MG63 (cell line): ENCODE measurements around the gene CHCHD3. TPM values are rescaled to one million over a fixed set of nuclear protein-coding genes. Genes with fewer than 3 reads are reported as not detected.
"Not testable (repeated sequence)": the region's sequence is repeated elsewhere in the genome, so short reads cannot be mapped to it uniquely, and the experiment has no call there.

Experiments
- DNase-seq: peaks from one replicate; pipeline ENCODE4 v3.0.0-alpha.2; 2020
- H3K27me3 ChIP-seq: fragments of 250-450 bp; sonication (Bioruptor Pico); 2 replicates; pipeline ENCODE4 v1.5.1; 2020; ENCODE audit warnings: mild to moderate bottlenecking, moderate library complexity
- H3K36me3 ChIP-seq: fragments of 250-450 bp; sonication (Bioruptor Pico); 2 replicates; pipeline ENCODE4 v1.5.1; 2020; ENCODE audit warnings: mild to moderate bottlenecking, moderate library complexity
- H3K4me3 ChIP-seq: fragments of 250-450 bp; sonication (Bioruptor Pico); 2 replicates; pipeline ENCODE4 v1.5.1; 2020; ENCODE audit warnings: mild to moderate bottlenecking, moderate library complexity
- H3K9me3 ChIP-seq: fragments of 250-450 bp; sonication (Bioruptor Pico); 2 replicates; pipeline ENCODE4 v1.5.1; 2020; ENCODE audit warnings: mild to moderate bottlenecking, moderate library complexity
- total RNA-seq: library from RNA; depleted of rRNA; stranded (reverse); fragments of >200 nt; shearing (Covaris generic); gene quantifications from 2 replicates; pipeline ENCODE4 v1.2.3, GENCODE V29; 2014; ENCODE audit warnings: low replicate concordance

Gene CHCHD3
- total RNA-seq, 1 experiment from 2014 or later: 94.7 TPM

- not testable (repeated sequence) for H3K27me3 ChIP-seq, DNase-seq, H3K4me3 ChIP-seq, H3K9me3 ChIP-seq, H3K36me3 ChIP-seq
Observed at GRCh38 chr7:132929944-132930343, 151.9 kb downstream of the CHCHD3 start.

- Histone ChIP-seq H3K27me3 (no peaks in the 10 kb centered on the region), H3K9me3 (no peaks in the 10 kb centered on the region), H3K4me3 (no peak overlapping the region), H3K36me3 (no peaks in the 10 kb centered on the region)
- no peak for DNase-seq
Observed at GRCh38 chr7:132919771-132920170, 162.1 kb downstream of the CHCHD3 start.

GRCh38 chr7:132915647-132916046 lies 166.2 kb downstream of the CHCHD3 start:
- no peaks in the 10 kb centered on the region for H3K27me3 ChIP-seq
- no peak overlapping the region for H3K4me3 ChIP-seq
- no peaks in the 10 kb centered on the region for H3K36me3 ChIP-seq
- no peaks in the 10 kb centered on the region for H3K9me3 ChIP-seq
- no peak for DNase-seq

- Histone ChIP-seq H3K27me3 (no peaks in the 10 kb centered on the region), H3K9me3 (no peaks in the 10 kb centered on the region), H3K36me3 (no peaks in the 10 kb centered on the region), H3K4me3 (no peak overlapping the region)
- DNase-seq: no peak
Observed at GRCh38 chr7:132910657-132911056, 171.2 kb downstream of the CHCHD3 start.

DNA sequence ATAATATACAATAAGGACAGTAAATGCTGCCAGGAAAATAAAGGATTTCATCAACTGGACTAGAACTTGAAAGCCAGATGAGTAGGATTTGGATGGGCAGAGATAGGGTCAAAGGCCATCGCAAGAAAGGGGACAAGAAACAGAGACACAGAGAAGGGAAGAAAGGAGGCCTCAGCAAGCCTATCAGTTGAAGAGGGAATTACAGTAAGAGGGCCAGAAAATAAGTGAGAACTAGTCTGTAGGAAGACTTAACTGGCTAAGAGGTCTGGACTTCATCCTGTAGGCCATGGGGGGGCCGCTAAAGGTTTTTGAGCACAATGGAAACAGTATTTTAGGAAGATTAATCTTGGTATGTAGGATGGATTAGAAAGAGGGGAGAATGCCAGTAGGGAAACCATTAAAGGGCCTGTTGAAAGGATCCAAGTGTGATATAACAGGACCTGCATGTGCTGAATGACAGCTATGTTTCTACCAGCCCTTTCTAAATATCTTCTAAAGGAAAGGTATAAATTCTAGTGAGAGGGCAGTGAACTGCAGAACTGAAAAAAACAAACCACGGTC lies 174.4 kb downstream of the CHCHD3 start:
- Histone ChIP-seq H3K9me3 (no peaks in the 10 kb centered on the region), H3K4me3 (no peak overlapping the region), H3K36me3 (no peaks in the 10 kb centered on the region), H3K27me3 (no peaks in the 10 kb centered on the region)
- no peak for DNase-seq

GRCh38 chr7:132906193-132906835 lies 175.6 kb downstream of the CHCHD3 start:
- DNase-seq: no peak
- Histone ChIP-seq H3K36me3 (no peaks in the 10 kb centered on the region), H3K9me3 (no peaks in the 10 kb centered on the region), H3K4me3 (no peak overlapping the region), H3K27me3 (no peaks in the 10 kb centered on the region)

- not testable (repeated sequence) for DNase-seq, H3K27me3 ChIP-seq, H3K9me3 ChIP-seq, H3K36me3 ChIP-seq, H3K4me3 ChIP-seq
Observed at GRCh38 chr7:132905136-132905535, 176.8 kb downstream of the CHCHD3 start.

GRCh38 chr7:132904209-132904608 lies 177.7 kb downstream of the CHCHD3 start:
- Histone ChIP-seq H3K36me3 (no peaks in the 10 kb centered on the region), H3K9me3 (no peaks in the 10 kb centered on the region), H3K4me3 (no peak overlapping the region), H3K27me3 (no peaks in the 10 kb centered on the region)
- DNase-seq: no peak

- not testable (repeated sequence) for H3K36me3 ChIP-seq, H3K9me3 ChIP-seq, H3K4me3 ChIP-seq, DNase-seq, H3K27me3 ChIP-seq
Observed at GRCh38 chr7:132902294-132902693, 179.6 kb downstream of the CHCHD3 start.

GRCh38 chr7:132901241-132901640 lies 180.6 kb downstream of the CHCHD3 start:
- H3K36me3 ChIP-seq: no peaks in the 10 kb centered on the region
- H3K27me3 ChIP-seq: no peaks in the 10 kb centered on the region
- H3K4me3 ChIP-seq: no peak overlapping the region
- DNase-seq: no peak
- no peaks in the 10 kb centered on the region for H3K9me3 ChIP-seq

DNA sequence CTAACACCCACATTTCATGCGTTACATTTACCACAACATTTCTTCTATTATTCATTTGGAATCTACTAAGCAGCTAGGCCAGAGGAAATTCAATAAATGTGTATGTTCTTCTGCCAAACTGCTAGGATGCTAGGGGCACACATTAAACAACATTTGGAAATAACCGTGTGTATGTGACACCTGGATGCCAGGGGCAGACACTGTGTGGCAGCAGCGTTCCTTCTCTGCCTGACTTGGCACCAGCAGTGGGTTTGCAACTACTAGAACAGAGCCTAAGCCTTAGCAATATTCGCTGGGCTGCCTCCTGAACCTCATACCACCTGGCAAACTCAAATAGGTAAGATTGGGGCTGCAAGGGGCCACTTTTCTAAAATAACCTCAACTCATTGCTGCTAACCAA lies 182.1 kb downstream of the CHCHD3 start:
- Histone ChIP-seq H3K4me3 (no peak overlapping the region), H3K36me3 (no peaks in the 10 kb centered on the region), H3K27me3 (no peaks in the 10 kb centered on the region), H3K9me3 (no peaks in the 10 kb centered on the region)
- DNase-seq: no peak

DNA sequence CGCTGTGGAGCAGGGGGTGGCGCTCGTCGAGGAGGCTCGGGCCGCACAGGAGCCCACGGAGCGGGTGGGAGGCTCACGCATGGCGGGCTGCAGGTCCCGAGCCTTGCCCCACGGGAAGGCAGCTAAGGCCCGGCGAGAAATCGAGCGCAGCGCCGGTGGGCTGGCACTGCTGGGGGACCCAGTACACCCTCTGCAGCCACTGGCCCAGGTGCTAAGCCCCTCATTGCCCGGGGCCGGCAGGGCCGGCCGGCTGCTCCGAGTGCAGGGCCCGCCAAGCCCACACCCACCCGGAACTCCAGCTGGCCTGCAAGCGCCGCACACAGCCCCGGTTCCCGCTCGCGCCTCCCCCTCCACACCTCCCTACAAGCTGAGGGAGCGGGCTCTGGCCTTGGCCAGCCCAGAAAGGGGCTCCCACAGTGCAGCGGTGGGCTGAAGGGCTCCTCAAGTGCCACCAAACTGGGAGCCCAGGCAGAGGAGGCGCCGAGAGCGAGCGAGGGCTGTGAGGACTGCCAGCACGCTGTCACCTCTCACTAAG lies 183.2 kb downstream of the CHCHD3 start:
- H3K9me3 ChIP-seq, H3K27me3 ChIP-seq, DNase-seq, H3K4me3 ChIP-seq, H3K36me3 ChIP-seq: not testable (repeated sequence)

- Histone ChIP-seq H3K9me3 (no peaks in the 10 kb centered on the region), H3K4me3 (no peak overlapping the region), H3K36me3 (no peaks in the 10 kb centered on the region), H3K27me3 (no peaks in the 10 kb centered on the region)
- DNase-seq: no peak
Observed at GRCh38 chr7:132897093-132897687, 184.7 kb downstream of the CHCHD3 start.

GRCh38 chr7:132895231-132895630 lies 186.7 kb downstream of the CHCHD3 start:
- Histone ChIP-seq H3K9me3 (no peaks in the 10 kb centered on the region), H3K36me3 (no peaks in the 10 kb centered on the region), H3K4me3 (no peak overlapping the region), H3K27me3 (no peaks in the 10 kb centered on the region)
- no peak for DNase-seq

- no peak for DNase-seq
- Histone ChIP-seq H3K4me3 (no peak overlapping the region), H3K9me3 (no peaks in the 10 kb centered on the region), H3K27me3 (no peaks in the 10 kb centered on the region), H3K36me3 (no peaks in the 10 kb centered on the region)
Observed at GRCh38 chr7:132893560-132893959, 188.3 kb downstream of the CHCHD3 start.

- not testable (repeated sequence) for H3K4me3 ChIP-seq, DNase-seq, H3K27me3 ChIP-seq, H3K36me3 ChIP-seq, H3K9me3 ChIP-seq
Observed at GRCh38 chr7:132892744-132893143, 189.1 kb downstream of the CHCHD3 start.

- H3K9me3 ChIP-seq: no peaks in the 10 kb centered on the region
- no peak overlapping the region for H3K4me3 ChIP-seq
- no peaks in the 10 kb centered on the region for H3K36me3 ChIP-seq
- no peak for DNase-seq
- no peaks in the 10 kb centered on the region for H3K27me3 ChIP-seq
Observed at GRCh38 chr7:132891554-132891953, 190.3 kb downstream of the CHCHD3 start.
